Loucy (cell line): ENCODE data around the gene DCP2.

Experiments used
- H2AFZ ChIP-seq: fragments of 200-600 bp; sonication (generic); 2 replicates; pipeline ENCODE4 v1.6.0; 2016; ENCODE audit warnings: antibody characterized with exemption, mild to moderate bottlenecking, low read length, moderate library complexity
- H3F3A ChIP-seq: fragments of 200-600 bp; 2 replicates; pipeline ENCODE4 v1.6.0; 2016; ENCODE audit warnings: antibody characterized with exemption, low read depth, mild to moderate bottlenecking
- H3K27me3 ChIP-seq: fragments of 200-600 bp; sonication (generic); 2 replicates; pipeline ENCODE4 v1.6.1; 2014; ENCODE audit warnings: low read length, mild to moderate bottlenecking; ENCODE audit not compliant: insufficient read depth, poor library complexity, severe bottlenecking
- H3K36me3 ChIP-seq: fragments of 200-600 bp; sonication (generic); 2 replicates; pipeline ENCODE4 v1.6.1; 2016; ENCODE audit warnings: low read length; ENCODE audit not compliant: insufficient read depth
- H3K4me1 ChIP-seq: fragments of 200-600 bp; sonication (generic); 2 replicates; pipeline ENCODE4 v1.5.1; 2014; ENCODE audit warnings: low read length, mild to moderate bottlenecking; ENCODE audit not compliant: insufficient read depth, poor library complexity, severe bottlenecking
- H3K4me2 ChIP-seq: fragments of 200-600 bp; sonication (generic); 2 replicates; pipeline ENCODE4 v1.6.0; 2014; ENCODE audit warnings: antibody characterized with exemption, low read length, low read depth, mild to moderate bottlenecking; ENCODE audit not compliant: poor library complexity, severe bottlenecking
- H3K4me3 ChIP-seq: fragments of 200-600 bp; sonication (generic); 2 replicates; pipeline ENCODE4 v1.5.1; 2014; ENCODE audit warnings: low read length, mild to moderate bottlenecking, mixed read lengths; ENCODE audit not compliant: poor library complexity, severe bottlenecking
- H3K79me2 ChIP-seq: fragments of 200-600 bp; sonication (generic); 2 replicates; pipeline ENCODE4 v1.6.1; 2014; ENCODE audit warnings: low read length; ENCODE audit not compliant: insufficient read depth
- H3K9ac ChIP-seq: fragments of 200-600 bp; sonication (generic); 2 replicates; pipeline ENCODE4 v1.6.0; 2014; ENCODE audit warnings: mild to moderate bottlenecking, low read depth, low read length, moderate library complexity; ENCODE audit not compliant: poor library complexity, severe bottlenecking
- H3K9me2 ChIP-seq: fragments of 200-600 bp; sonication (generic); replicated peaks from 2 replicates; pipeline ENCODE4 v1.6.1; 2016; ENCODE audit warnings: low read depth, low read length, mixed read lengths
- H3K9me3 ChIP-seq: fragments of 200-600 bp; sonication (generic); 2 replicates; pipeline ENCODE4 v1.6.1; 2014; ENCODE audit warnings: mild to moderate bottlenecking, antibody characterized with exemption, low read length, low read depth; ENCODE audit not compliant: insufficient read depth
- H4K20me1 ChIP-seq: fragments of 200-600 bp; sonication (generic); 2 replicates; pipeline ENCODE4 v1.6.0; 2014; ENCODE audit warnings: antibody characterized with exemption, low read length, mild to moderate bottlenecking; ENCODE audit not compliant: insufficient read depth, poor library complexity, severe bottlenecking
- CTCF ChIP-seq: fragments of 200-600 bp; sonication (generic); conservative IDR thresholded peaks from 2 replicates; pipeline ENCODE4 v1.5.1; 2014; ENCODE audit warnings: mild to moderate bottlenecking, antibody characterized with exemption, low read length
- EZH2phosphoT487 ChIP-seq: fragments of 200-600 bp; IDR thresholded peaks from 2 replicates; pipeline ENCODE4 v1.6.1; 2018; ENCODE audit warnings: antibody characterized with exemption, mild to moderate bottlenecking, moderate library complexity, borderline replicate concordance

Gene DCP2

GRCh38 chr5:113039229-113039933 is 62.8 kb downstream of the DCP2 start:
- Histone ChIP-seq H3K36me3 (0 out of 2 replicates have a peak, but pooled peaks cover 3% of the 10 kb centered on the region), H2AFZ (no peak overlapping the region), H3K4me2 (no peak overlapping the region), H3K4me1 (no peaks in the 10 kb centered on the region), H3K9me3 (no peaks in the 10 kb centered on the region), H3K4me3 (no peak overlapping the region), H3K27me3 (no peaks in the 10 kb centered on the region), H3K9me2 (no peaks in the 10 kb centered on the region), H3F3A (no peaks in the 10 kb centered on the region), H3K79me2 (no peaks in the 10 kb centered on the region), H3K9ac (no peak overlapping the region), H4K20me1 (no peaks in the 10 kb centered on the region)
- no peak for TF ChIP-seq CTCF

GRCh38 chr5:113039934-113040285 is 63.3 kb downstream of the DCP2 start:
- Histone ChIP-seq H4K20me1 (no peaks in the 10 kb centered on the region), H3K4me1 (no peaks in the 10 kb centered on the region), H3K9ac (no peak overlapping the region), H2AFZ (no peak overlapping the region), H3K9me2 (no peaks in the 10 kb centered on the region), H3K4me2 (no peak overlapping the region), H3F3A (no peaks in the 10 kb centered on the region), H3K27me3 (no peaks in the 10 kb centered on the region), H3K36me3 (0 out of 2 replicates have a peak, but pooled peaks cover 3% of the 10 kb centered on the region), H3K79me2 (no peaks in the 10 kb centered on the region), H3K4me3 (no peak overlapping the region), H3K9me3 (no peaks in the 10 kb centered on the region)
- TF ChIP-seq CTCF (no peak), EZH2phosphoT487 (no peak)

GRCh38 chr5:113040672-113041260 is 64.2 kb downstream of the DCP2 start:
- TF ChIP-seq EZH2phosphoT487 (no peak), CTCF (no peak)
- H3K4me2 ChIP-seq: no peak overlapping the region
- H3K36me3 ChIP-seq: 0 out of 2 replicates have a peak, but pooled peaks cover 3% of the 10 kb centered on the region

More at GRCh38 chr5:113040672-113041260, 64.2 kb downstream of the DCP2 start:
- H3K4me3 ChIP-seq: no peak overlapping the region
- H3K4me1 ChIP-seq: no peaks in the 10 kb centered on the region
- H3K9me2 ChIP-seq: no peaks in the 10 kb centered on the region
- H3K27me3 ChIP-seq: no peaks in the 10 kb centered on the region
- no peaks in the 10 kb centered on the region for H3F3A ChIP-seq
- no peaks in the 10 kb centered on the region for H3K9me3 ChIP-seq
- H4K20me1 ChIP-seq: no peaks in the 10 kb centered on the region
- no peak overlapping the region for H2AFZ ChIP-seq
- no peaks in the 10 kb centered on the region for H3K79me2 ChIP-seq
- H3K9ac ChIP-seq: no peak overlapping the region
